ENCODE measurements around the gene RBM14.
"Not testable (repeated sequence)": the region's sequence is repeated elsewhere in the genome, so short reads cannot be mapped to it uniquely, and the experiment has no call there.

The RBM14 gene

DNA sequence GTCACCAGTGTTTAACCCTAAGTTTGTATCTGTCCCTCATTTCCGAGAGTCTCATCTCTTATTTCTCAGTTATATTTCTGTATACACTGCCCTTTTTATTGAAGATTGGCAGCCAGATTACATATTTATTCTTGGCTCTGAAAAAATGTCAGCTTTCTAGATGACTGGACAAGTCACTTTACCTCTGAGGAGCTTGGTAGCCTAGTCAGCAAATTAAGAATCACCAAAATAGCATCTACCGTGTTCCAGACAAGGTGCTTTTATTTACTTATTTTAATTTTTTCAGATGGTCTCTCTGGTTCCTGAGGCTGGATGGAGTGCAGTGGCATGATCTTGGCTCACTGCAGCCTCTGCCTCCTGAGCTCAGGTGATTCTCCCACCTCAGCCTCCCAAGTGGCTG, 16.5 kb downstream of the RBM14 start:
- DNase-seq, result no peak

DNA sequence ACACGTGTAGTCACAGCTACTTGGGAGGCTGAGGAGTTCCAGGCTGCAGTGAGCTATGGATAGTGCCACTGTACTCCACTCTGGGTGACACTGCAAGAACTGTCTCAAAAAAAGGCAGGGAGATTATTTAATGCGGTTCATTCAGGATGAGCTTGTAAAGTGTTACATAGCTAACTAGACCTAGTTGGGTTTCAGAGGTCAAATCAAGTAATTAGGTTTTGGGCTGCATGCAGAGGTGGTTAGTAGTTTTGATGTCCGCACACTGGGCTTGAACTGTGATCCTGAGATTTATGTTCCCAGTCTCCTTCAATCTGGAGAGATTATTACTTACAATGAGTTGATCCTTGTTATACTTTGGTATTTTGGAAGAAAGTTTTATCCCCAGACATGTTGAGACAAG, 20.0 kb downstream of the RBM14 start:
- DNase-seq, result no peak

DNA sequence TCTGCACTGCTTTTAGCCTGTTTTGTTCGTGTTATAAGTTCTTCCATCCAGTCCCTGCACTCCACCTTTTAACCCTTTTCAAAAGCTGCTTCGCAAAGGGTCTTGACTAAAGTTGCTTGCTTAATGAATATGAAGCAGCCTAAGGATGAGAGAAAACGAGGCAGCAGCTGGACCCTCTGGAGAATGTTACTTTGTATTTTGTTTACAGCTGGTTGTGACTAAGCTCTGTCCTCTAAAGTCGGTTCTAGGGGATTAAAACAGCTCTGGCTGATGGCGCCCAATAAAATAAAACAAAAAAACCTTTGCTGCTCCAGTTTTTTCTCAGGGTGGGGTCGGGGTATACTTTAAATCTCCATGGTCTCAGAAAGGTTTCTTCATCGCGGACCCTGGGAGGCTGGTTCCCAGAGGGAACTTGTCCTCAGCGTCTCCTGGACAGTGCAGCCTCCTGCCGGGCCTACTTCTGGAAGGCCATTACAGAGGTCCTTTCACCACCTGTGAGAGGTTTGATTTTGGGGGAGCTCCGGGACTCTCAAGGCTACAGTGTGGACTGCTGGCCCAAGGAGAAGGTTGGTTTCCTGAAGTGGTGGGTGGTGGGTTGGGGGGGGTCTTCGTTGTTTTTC, 21.2 kb downstream of the RBM14 start:
- no peak for DNase-seq

DNA sequence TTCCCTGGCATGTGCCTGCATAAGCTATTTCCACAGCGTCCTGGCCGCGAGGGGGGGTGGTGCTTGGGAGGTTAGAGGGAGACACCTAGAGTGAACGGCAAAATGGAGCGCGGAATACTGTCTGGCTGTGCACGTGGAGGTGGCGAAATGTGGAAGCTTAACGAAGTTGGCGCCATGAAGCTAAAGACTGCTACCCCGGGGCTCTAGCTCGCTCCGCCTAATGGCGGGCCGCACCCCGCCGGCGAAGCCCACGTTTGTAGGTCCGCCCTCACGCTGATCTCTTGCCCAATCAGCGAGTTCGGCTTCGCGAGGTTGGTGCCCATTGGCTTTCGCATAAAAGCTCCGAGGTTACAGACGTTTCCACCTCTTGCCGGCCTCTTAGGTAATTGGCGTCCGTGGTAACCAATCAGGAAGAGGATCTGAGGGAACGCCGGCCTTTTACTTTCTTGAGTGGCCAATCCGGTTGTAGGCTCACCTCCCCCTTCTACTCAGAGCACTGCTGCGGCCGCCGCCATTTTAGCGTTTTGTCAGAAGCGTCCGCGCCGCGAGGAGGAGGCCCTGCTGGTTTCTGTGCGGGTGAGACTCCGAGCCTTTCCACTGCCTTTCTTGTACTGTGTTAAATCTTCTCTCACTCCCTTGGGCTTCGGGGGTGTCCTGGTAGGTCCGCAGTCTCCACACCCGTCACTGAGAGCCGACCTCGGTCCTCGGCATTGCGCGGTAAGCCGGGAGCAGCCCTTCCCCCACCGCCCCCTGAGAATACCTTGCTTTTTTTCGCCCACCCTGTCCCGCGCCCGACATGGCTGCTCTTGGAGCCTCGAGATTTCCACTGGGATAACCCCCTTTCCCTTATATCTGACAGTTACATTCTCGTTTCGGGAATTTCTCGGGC, 22.0 kb downstream of the RBM14 start, which contains the start of gene RBM4:
Gene RBM4, plus strand, starts transcription at position 527 of the 889 bp plus-strand sequence. CDS start 1,009 bp downstream, outside the sequence.
- peak; percentile 98 to 100 (median 100) for DNase-seq

DNA sequence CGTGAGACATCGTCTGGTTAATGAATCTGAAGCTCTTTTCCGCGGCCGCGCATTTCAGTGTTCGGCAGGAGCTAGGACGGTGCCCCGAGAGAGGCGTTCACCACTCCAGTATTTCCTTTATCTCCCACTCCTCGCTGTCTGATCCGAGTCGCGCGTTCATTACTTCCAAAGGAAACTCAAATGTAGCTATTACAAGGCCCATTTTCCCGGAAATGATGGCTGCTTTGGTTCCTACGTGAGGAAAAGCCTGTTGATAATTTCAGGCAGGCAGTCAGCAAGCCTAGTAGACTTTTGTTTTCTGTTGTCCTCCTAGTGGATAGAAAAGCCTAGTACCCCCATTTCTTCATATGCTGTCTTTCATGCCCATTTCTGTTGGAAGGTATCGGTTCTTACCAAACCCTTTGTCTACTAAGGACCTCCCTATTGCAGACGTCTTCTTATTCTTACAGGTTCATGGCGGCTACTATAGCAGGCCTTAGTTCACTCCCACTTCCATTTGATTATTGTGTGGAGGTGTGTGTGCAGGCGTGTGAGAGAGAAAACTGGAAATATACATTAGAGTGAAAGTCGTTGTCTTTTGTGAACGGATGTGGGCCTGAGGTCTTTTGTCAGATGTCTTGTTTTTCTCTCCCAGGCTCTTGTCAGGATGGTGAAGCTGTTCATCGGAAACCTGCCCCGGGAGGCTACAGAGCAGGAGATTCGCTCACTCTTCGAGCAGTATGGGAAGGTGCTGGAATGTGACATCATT, 22.8 kb downstream of the RBM14 start:
- peak; percentile 35 to 52 (median 41) for DNase-seq

DNA sequence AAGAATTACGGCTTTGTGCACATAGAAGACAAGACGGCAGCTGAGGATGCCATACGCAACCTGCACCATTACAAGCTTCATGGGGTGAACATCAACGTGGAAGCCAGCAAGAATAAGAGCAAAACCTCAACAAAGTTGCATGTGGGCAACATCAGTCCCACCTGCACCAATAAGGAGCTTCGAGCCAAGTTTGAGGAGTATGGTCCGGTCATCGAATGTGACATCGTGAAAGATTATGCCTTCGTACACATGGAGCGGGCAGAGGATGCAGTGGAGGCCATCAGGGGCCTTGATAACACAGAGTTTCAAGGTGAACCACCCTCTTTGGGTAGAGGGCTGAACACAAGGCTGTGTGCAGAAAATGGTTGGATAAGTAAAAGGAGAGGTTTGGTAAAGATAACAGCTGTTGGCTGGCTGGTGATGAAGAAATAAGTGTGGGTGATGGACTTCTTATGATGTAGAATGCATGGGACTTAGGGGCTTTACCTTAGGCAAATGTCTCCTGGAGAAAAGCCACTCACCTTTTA, 23.4 kb downstream of the RBM14 start:
- not testable (repeated sequence) for DNase-seq

DNA sequence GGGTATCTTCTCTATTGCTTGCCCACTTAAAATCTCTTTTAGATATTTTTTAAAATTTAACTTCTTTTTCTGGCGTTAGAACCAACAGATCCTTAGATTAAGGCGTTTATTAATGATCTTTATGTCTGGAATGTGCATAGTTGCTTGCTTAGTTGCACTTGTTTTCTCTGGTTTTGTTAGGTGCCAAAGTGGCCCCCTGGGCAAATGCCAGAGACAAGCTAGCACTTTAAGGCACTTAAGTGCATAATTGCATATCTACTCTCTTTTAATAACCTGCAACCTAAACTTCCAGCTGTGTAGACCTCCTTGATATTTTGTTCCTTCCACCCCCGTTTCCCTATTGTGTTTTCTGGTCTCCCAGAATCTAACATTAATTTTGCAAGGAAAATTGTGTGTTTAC, 25.4 kb downstream of the RBM14 start:
- DNase-seq, result no peak

DNA sequence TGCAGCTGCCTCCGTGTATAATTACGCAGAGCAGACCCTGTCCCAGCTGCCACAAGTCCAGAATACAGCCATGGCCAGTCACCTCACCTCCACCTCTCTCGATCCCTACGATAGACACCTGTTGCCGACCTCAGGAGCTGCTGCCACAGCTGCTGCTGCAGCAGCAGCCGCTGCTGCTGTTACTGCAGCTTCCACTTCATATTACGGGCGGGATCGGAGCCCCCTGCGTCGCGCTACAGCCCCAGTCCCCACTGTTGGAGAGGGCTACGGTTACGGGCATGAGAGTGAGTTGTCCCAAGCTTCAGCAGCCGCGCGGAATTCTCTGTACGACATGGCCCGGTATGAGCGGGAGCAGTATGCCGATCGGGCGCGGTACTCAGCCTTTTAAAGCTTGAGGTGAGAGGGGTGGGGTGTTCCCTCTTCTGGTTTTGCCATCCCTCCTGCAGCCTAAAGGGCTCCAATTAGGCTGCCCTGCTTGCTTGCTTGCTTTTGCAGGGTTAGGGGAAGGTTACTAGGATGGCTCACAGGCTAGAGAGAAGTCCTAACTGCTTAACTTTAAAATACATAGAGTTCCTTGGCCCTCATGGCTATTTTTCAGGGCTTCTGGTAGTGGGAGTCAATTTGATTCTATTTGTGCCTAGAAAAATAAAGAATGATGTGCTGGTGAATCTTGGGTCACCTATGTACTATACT, 27.5 kb downstream of the RBM14 start:
- DNase-seq, result no peak

DNA sequence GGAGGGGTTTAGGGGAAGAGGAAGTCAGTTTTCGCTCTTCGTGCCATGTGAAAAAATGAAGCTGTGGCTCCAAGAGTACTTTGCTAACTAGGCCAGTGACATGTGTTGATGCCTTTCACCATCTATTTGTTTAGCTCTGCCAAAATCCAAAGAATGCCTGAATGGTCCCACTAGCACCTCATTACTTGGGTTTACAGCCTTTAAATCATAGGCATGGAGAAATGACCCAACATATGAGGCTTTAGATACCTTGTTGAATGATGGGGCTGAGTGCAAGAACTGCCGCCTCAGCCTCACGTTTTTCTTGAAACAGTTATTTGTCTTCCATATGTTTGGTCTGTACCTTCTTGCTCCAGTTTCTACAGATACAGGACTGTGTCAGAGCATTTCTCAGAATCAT, 30.4 kb downstream of the RBM14 start:
- DNase-seq, result peak in 3 of 4 experiments; percentile 17 to 38 (median 17)

DNA sequence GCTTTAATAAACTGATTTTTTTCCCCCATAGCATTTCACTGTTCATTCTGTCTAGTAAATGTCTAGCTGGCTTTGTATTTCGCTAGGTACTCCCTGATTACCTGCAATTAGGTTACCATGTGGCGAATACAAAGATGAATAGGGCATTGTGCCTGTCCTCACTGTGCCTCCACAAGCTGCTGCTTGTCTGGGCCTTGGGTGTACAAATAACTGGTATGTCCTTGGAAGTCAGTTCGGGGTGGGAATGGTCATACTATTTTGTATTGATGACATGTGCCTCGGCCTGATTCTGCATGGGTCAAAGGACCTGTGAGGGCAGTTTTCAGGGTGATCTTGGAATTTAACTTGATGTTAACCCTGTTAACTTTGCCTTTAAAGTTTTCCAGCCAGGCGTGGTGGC, 33.5 kb downstream of the RBM14 start:
- DNase-seq, result no peak

DNA sequence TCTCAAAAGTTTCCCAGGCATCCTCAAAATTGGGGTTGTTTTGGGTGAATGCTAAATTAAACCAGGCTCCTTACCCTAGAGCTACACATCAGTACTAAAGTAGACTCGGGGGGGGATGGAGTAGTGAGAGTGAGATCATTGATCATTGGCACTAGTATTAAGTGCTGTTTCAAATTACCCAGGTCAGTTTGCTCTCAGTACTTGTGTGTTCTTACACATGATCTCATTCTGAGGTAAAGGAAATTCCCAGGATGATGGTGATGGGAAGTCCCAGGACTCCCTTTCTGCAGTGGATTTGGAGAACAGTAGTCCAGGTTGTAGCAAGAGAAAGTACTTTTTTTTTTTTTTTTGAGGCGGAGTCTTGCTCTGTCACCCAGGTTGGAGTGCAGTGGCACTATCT, 34.6 kb downstream of the RBM14 start:
- DNase-seq, result no peak

DNA sequence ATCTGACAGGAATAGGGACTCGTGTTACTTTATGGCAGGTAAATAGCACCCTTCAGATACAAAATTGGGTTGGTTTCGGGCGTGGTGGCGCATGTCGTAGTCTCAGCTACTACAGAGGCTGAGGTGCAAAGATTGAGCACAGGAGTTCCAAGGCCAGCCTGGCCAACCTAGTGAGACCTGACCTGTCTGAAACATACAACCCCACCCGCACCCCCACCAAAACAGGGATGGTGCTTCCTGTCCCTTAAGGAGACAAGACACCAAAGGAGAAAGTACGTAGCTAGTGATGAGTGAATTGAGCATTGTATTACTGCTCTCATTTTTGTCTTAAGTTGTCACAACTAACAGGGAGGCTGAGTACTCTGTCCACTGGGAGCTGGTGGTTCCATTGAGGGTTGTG, 36.2 kb downstream of the RBM14 start:
- no peak for DNase-seq

DNA sequence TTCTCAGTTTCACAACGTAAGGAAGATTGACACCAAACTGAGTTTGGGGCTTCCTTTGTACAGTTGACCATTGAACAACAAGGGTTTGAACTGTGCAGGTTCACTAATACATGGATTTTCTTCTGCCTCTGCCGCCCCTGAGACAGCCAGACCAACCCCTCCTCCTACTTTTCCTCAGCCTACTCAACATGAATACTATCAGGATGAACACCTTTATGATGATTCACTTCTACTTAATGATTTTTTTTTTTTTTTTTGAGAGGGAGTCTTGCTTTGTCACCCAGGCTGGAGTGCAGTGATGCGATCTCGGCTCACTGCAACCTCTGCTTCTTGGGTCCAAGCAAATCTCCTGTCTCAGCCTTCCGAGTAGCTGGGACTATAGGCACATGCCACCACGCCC, 36.7 kb downstream of the RBM14 start:
- no peak for DNase-seq

DNA sequence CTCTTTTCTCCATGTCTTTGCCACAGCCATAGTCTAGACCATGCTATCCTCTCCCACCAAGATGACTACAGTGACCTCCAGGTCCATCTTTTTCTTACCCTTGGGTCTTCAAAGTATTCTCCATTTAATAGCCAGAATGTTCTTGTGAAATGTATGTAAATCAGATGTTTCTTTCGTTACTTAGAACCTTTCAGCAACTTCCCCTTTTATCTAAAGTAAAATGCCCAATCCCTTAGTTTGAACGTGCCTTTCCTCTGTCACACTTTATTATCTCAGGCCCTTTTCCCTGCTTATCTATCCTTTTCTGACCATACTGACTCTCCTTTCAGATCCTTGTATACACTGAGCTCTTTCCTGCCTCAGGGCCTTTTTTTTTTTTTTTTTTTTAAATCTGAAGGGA, 43.3 kb downstream of the RBM14 start:
- DNase-seq, result peak in 2 of 4 experiments; percentile 49 to 55

DNA sequence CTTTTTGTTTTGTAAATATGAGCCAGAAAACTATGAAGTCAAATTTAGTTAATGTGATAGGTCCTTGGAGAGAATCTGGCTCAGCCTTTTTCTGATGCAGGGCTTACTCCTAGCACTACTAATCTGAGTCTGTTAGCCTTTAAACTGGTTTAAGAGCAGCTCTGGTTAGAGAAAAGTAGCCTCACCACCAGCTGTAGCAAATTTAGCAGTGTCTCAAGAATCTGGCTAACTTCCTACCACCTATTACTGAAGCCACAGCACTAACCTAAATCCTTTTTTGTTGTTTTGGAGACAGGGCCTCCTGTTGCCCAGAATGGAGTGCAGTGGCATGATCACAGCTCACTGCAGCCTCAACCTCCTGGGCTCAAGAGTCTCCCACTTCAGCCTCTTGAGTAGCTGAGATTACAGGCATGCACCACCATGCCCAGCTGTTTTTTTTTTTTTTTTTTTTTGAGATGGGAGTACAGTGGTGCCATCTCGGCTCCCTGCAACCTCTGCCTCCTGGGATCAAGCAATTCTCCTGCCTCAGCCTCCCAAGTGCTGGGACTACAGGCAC, 47.4 kb downstream of the RBM14 start:
- DNase-seq, result no peak

DNA sequence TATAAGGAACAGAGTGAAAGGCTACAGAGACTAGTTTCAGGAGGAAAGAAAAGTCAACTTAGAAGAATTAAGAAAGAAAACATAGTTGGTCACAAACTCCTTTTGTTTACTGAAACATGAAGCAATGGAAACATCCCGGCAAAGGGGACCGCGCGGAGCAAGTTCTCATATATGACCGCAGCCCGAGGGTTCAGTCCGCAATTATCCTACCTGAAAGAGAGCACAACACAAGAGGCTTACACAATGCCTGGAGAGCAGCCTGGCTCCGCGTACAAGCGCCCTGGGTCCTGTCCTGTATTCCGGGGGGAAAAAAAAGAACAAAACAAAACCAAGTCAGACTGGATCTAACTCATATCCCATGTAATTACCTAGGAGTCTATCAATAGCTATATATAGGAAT, 48.9 kb downstream of the RBM14 start:
- DNase-seq, result no peak

DNA sequence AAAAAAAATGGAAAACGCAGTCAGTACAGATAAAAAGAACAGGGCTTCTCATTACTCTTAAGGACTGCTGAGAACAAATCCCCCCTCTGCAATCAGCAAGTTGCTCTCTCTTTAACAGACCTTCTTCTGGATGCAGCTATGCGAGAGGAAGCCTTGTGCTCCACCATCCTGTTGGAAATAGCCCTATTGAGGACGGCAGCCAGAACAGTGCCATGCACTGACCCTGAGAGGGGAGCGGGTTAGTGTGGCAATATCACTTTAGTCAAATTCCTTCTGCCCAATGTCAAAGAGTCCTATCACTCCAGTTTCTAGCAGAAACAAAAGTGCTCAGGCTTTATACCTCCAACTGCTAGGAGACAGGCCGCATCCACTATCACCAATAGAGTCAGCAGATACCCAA, 54.4 kb downstream of the RBM14 start:
- DNase-seq, result no peak

DNA sequence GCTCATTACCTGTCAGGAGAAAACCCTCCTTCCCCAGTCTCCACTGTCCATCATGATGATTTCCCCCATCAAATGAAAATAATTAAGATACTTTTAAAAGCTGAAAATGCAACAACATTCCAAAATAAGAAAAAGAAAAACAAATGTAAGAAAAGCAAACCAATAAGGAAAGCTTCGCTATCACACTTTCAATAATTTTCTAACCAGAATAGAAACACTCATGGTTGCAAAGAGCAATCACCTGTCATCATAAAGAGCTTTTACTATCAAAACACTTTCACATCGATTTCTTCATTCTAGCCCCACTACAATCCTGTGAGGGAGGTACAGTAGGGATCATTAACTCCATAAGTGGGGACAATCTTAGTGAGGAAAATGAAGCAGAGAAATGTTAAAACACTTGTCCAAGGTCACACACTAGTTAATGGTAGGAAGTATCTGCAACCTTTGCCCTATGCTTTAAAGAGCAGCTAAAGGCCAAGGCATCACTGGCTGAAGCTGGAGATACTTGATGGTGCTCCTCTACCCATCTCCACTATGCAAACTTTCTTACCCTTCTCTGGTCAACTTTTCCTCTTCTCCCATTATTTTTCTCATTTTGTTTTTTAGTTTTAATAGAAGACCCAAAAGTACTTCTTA, 58.7 kb downstream of the RBM14 start:
- no peak for DNase-seq

DNA sequence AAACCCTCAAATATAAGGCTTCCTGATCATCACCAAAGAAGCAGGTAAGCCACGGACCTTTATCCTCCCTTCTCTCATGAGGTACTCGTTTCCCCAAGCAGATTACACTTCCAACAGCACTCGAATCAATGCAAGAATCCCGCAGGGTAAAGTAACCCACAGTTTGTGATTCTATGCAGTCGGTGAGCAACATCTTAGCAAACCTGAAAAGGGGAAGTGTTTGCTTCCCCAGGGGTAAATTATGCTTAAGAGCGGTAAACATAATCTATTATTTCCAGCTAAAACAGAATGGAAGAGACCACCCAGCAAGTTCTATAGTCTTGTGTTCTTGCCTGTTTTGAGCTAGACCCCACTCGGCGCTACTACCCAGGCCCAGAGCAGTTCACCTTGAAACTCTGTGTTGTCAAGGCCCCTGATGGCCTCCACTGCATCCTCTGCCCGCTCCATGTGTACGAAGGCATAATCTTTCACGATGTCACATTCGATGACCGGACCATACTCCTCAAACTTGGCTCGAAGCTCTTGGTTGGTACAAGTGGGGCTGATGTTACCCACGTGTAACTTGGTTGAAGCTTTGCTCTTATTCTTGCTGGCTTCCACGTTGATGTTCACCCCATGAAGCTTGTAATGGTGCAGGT, 60.0 kb downstream of the RBM14 start:
- peak; percentile 16 to 46 (median 30) for DNase-seq
